ENCODE data around the gene SCNN1B.

The SCNN1B gene

DNA sequence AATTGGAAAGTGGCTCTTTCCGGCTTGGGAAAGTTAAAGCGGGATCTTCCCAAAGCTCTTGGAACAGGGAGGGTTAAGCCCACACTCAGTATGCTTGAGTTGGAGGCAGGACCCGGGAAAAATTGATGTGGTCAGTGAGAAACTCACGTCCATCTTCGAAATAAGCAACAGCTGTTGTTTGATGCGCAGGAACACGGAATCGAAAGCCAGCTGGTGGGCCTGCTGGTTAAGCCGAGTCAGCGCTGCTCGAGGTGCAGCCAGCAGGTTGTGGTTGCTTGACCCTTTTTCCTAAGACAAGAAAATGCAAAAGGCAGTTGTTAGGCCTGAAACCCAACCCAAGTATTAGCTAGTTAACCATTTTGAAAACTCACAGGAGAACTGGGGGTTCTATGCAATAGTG lies 101.4 kb downstream of the SCNN1B start:
- no peak for DNase-seq (ENCODE audit: extremely low read depth in 1 of 2, low read depth in 1 of 2)

DNA sequence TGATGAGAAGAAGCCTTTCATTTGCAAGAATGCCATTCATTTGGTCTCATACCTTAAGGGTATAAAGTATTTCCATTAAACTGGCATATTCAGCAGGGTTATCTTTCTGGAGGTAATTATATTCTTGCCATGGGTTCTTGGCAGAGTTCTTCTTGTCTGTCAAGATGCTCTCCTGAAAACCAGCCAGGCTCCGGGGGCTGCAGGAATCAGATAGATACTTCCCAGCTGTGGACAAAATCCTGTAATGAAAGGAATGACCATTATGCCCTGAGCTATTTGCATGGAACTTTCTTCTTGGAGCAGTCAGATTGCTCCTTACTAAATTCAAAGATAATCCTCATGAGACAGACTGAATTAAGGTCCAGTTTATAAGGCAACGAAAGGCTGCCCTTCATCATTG lies 103.9 kb downstream of the SCNN1B start:
- no peak for DNase-seq (ENCODE audit: extremely low read depth in 1 of 2, low read depth in 1 of 2)

DNA sequence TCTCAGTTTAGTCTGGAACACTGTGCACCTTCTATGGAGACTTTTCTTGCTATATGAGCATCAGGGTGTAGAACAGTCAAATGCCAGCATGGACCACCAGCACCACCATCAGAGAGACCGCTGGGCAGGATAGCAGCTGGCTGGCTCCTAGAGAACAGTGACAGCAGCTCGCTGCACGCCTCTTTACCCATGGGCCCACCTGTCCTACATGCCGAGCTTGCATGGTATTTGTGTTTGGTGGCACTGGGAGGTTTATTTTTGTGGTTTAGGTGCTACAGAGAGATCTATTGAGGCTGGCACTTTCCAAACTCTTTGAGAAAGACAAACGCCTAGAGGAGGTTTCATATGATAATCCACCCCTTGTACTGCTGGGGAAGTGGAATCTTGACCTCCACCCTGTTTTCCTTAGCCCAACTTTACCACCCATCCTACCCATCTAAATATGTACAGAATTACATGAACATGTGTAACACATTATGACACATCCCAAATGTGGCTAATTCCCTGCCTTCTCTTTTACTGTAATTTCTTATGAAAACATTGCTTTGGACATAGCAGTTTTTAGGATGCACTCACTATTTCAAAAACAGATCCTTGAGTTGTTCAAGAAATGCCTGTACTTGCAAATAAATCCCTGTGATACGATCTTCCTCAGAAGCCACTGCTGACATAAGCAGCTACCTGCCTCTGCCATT lies 104.6 kb downstream of the SCNN1B start:
- no peak for DNase-seq (ENCODE audit: extremely low read depth in 1 of 2, low read depth in 1 of 2)

DNA sequence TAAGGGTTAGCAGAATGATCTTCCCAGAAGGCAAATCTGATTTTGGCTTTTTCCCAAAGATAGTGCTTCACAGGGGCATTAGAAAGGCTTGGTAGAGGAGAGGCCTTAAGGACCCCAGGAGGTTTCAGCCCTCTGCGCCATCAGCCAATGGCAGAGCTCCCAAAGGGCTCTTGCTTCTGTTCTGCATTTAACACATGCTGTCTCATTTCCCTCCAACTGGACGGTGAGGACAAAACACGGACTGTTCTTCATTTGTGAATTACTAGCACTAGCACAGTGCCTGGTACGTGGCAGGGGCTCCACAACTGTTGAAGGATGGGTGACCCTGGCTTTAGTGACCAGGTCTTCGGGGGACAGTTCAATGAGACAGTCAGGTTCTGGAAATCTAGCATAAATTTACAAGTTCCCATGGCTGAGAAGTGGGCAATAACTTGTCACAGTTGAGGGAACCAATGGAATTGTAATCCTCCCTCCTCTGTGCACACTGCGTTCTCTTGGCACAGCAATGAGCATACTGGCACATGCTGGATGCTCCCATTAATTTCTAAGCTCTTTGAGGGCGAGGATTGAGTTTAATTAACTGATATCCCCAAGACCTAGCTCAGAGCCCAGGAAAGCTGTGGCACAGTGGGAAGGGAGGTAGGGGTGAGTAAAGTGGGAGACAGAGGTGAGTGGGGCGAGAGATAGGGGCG lies 105.5 kb downstream of the SCNN1B start:
- DNase-seq (ENCODE audit: extremely low read depth in 1 of 2, low read depth in 1 of 2), result no peak

DNA sequence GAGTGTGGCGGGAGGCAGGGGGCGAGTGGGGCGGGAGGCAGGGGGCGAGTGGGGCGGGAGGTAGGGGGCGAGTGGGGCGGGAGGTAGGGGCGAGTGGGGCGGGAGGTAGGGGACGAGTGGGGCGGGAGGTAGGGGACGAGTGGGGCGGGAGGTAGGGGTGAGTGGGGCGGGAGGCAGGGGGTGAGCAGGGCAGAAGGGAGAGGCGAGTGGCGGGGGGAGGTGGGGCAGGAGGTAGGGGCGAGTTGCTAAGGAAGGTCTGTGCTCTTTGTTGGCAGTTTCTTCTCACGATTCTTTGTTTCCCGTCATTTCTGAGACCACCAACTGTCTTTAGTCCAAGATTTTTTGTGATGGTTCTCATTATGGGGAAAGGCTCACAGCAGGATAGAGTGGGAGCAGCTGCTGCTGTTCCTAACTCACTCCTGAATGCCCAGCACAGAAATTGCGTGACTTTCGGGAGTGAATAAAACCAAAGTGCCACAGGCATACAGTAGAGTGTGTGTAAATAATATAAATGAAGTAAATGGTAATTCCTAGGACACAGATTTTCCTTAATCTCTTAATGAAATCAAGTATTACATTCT lies 106.2 kb downstream of the SCNN1B start:
- DNase-seq (ENCODE audit: extremely low read depth in 1 of 2, low read depth in 1 of 2), result no peak

DNA sequence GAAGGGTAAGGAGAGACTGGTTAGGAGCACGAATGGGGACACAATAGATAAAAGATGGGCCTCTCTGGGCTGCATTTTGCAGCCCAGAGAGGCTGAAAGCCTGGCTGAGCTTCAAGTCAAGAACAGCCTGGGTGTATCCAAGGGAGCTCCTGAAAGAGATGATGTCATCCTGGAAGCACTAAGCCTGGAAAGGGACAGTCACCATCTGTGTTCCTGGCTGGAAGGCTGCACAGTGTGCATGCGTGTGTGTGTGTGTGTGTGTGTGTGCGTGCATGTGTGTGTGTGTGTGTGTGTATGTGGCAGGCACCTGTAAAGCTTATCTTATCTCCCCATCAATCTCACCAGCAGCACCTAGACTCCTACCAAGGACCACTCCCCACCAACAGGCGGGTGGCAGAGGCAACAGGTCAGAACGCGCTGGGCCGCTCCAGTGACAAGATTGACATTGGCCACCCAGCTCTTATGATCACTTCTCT lies 106.8 kb downstream of the SCNN1B start:
- no peak for DNase-seq (ENCODE audit: extremely low read depth in 1 of 2, low read depth in 1 of 2)

DNA sequence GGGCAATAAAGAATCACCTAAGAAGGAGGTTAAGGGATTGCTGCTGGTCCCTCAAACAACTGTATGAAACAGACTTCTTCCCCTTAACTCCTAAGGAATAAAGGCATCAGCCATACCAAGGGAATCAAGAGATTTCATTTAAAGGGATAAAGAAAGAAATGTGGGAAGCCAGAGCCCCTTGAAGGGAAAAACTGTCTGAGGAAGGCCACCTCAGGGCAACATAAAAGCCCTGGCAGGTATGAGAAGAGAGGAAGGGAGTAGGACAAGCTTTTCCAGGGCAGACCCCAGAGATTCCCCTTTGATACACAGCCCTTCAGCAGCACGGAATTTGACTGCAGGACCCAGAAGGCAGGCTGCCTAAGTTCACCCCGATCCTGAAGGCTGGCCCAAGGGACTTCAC lies 107.4 kb downstream of the SCNN1B start:
- no peak for DNase-seq (ENCODE audit: extremely low read depth in 1 of 2, low read depth in 1 of 2)

DNA sequence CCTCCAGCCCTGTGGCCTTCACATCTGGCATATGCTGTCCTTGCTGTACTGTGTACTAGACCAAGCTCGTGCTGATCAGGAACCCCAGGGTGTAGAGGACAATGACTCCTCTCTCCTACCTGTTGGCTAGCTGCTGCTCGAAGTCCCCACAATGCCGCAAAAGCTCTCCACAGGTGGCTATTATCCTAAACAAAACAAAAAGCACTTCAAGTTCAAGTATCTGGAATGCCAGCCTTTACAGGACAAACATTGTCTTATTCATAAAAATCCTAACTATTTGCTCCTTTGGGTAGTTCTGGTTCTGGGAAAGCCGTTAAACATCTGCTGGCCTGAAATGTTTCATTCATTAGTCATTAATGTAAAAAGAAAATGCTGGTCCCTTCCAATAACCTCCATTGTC lies 108.1 kb downstream of the SCNN1B start:
- DNase-seq (ENCODE audit: extremely low read depth in 1 of 2, low read depth in 1 of 2), result no peak

DNA sequence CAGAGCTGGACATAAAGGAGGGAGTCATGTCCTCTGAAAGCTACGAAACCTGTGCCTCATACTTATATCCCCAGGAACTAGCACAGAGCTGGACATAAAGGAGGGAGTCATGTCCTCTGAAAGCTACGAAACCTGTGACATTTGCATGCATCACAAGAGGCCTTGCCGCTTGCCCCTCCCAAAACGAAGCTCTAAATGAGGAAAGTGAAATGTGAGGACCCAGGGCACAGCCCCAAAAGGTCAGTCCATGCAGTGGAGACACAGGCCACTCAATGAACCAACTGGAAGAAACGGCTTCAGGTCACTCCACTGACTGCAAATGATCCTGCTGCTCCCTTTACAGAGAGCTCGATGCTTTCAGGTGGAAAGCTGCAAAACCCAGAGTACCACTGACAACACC lies 112.6 kb downstream of the SCNN1B start:
- no peak for DNase-seq (ENCODE audit: extremely low read depth in 1 of 2, low read depth in 1 of 2)

DNA sequence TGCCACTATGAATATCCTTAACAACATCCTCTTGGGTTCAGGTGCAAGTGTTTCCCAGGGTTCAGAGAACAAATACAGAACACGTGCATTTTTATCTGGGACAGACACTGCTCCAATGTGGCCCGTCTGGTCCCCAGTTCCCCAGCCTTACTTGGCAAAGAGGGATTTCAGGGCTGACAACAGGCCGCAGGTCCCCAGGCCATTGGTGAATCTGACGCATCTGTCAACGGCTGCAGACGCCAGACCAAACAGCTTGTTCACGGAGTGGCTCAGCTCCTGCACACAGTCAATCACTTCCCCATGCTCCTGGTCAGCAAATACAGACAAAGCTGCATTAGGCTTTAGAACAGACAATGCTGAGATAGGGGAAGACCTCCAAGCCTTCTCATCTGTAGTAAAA lies 114.7 kb downstream of the SCNN1B start:
- no peak for DNase-seq (ENCODE audit: extremely low read depth in 1 of 2, low read depth in 1 of 2)

DNA sequence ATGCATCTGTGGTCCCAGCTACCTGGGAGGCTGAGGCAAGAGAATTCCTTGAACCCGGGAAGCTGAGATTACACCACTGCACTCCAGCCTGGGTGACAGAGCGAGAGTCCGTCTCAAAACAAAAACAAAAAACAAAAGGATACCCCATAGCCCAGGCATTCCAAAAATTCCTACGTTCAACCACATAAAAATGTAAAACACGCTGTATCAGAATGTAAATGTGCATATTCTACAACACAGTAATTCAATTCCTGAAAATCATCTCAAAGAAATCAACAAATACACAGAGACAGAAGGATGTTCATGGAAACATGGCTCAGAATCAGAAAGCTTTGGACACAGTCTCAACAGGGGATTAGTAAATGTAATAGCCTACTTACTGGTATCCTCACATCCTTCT lies 117.9 kb downstream of the SCNN1B start:
- DNase-seq (ENCODE audit: extremely low read depth in 1 of 2, low read depth in 1 of 2), result no peak

DNA sequence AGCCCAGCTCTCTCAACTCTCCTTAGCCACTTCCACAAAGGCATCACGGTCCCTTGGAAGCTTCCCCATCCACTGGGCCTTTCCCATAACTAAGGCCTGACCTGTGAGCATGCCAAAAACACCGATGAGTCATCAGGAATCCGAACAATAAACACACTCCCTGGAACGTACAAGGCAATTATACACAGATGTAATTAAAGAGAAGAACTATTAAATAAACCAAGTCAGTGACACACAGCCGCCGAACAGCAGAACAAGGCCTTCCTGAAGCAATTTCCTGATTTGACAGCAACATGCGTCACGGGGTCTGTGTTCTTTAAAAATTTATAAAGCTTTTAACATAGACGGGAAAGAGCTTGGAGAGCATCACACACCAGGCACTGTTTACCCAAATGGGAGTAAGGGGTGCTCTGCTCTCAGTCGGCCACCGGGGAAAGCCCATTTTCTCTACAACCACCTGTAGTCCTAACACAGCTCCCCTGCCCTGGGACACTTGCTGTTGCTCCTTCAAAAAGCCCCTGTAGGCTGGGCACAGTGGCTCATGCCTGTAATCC lies 121.5 kb downstream of the SCNN1B start:
- DNase-seq (ENCODE audit: extremely low read depth in 1 of 2, low read depth in 1 of 2), result no peak

DNA sequence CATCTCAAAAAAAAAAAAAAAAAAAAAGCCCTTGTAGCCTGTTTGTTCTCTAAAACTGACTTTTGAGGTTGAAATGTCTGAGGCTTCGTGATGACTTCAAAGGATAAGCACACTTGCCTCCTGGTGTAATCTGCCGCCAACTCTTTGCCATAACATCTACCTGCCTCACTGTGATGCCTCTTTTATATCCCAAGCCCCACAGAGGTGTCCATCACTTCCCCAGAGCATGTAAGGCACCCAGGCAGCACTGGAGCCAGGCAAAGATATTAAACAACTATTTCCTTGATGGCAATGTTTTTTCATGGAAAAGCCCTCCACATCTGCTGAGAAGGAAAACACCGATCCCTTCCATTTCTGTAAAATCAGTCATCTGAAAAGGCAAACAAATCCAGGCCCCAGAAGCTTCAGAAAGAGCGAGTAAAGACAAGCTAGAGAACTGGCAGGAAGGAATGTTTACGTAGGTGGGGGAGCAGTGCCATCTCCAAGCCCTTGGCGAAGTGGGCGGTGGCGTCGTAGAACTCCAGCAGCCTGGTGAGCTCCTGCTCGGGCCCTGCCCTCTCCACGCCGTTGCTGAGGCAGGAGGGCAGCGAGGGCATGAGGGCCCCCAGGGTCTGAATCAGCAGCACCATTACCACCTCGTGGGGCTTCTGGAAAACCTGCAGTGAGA lies 122.3 kb downstream of the SCNN1B start:
- no peak for DNase-seq (ENCODE audit: extremely low read depth in 1 of 2, low read depth in 1 of 2)

DNA sequence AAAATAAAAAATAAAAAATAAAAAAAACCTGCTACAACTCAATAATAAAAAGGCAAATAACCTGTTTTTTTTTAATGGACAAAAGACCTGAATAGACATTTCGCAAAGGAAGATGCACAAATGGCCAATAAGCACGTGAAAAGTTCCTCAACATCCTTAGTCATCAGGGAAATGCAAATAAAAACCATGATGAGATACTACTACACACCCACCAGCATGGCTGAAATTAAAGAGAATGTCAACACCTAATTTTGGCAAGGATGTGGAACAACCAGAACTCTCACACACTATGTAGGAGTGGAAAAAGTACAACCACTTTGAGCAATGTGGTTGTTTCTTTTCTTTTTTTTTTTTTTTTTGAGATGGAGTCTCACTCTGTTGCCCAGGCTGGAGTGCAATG lies 126.2 kb downstream of the SCNN1B start:
- no peak for DNase-seq (ENCODE audit: extremely low read depth in 1 of 2, low read depth in 1 of 2)
